GM23338 (cell line): ENCODE measurements around the gene KCNQ5. TPM values are rescaled to one million over a fixed set of nuclear protein-coding genes. Genes with fewer than 3 reads are reported as not detected.

ENCODE experiments used
- ATAC-seq: fragments of 200-7000 bp; cut with Tn5 transposase; 3 replicates; pipeline ENCODE4 v1.9.1; 2020
- DNase-seq: peaks from one replicate; pipeline ENCODE4 v3.0.0-alpha.2; 2015; ENCODE audit warnings: low spot score
- H2AFZ ChIP-seq: fragments of 200-600 bp; sonication (generic); 2 replicates; pipeline ENCODE4 v1.8.0; 2016; ENCODE audit warnings: antibody characterized with exemption, mild to moderate bottlenecking, moderate library complexity
- H3F3A ChIP-seq: fragments of 200-600 bp; sonication (generic); replicated peaks from 2 replicates; pipeline ENCODE4 v1.8.0; 2017; ENCODE audit warnings: antibody characterized with exemption, mixed run types, low read depth
- H3K27ac ChIP-seq: fragments of 200-600 bp; sonication (generic); 2 replicates; pipeline ENCODE4 v1.6.1; 2016; ENCODE audit warnings: low read depth
- H3K27me3 ChIP-seq: fragments of 200-600 bp; sonication (generic); 2 replicates; pipeline ENCODE4 v1.8.0; 2016; ENCODE audit warnings: mild to moderate bottlenecking, mixed run types, moderate library complexity; ENCODE audit not compliant: insufficient read depth
- H3K36me3 ChIP-seq: fragments of 200-600 bp; sonication (generic); 2 replicates; pipeline ENCODE4 v1.8.0; 2016; ENCODE audit warnings: mild to moderate bottlenecking; ENCODE audit not compliant: insufficient read depth
- H3K4me1 ChIP-seq: fragments of 200-600 bp; sonication (generic); 2 replicates; pipeline ENCODE4 v1.8.0; 2016; ENCODE audit warnings: mild to moderate bottlenecking, moderate library complexity; ENCODE audit not compliant: insufficient read depth
- H3K4me2 ChIP-seq: fragments of 200-600 bp; sonication (generic); 2 replicates; pipeline ENCODE4 v1.7.1; 2017; ENCODE audit warnings: mixed run types
- H3K4me3 ChIP-seq: fragments of 200-600 bp; sonication (generic); 2 replicates; pipeline ENCODE4 v1.6.1; 2016; ENCODE audit warnings: mixed run types
- H3K79me2 ChIP-seq: fragments of 200-600 bp; sonication (generic); replicated peaks from 2 replicates; pipeline ENCODE4 v1.8.0; 2017; ENCODE audit warnings: mild to moderate bottlenecking; ENCODE audit not compliant: insufficient read depth
- H3K9me2 ChIP-seq: fragments of 200-600 bp; sonication (generic); 2 replicates; pipeline ENCODE4 v1.8.0; 2017; ENCODE audit not compliant: insufficient read depth
- H4K20me1 ChIP-seq: fragments of 200-600 bp; sonication (generic); replicated peaks from 2 replicates; pipeline ENCODE4 v1.8.0; 2017; ENCODE audit warnings: mild to moderate bottlenecking; ENCODE audit not compliant: insufficient read depth
- H3K27ac Mint-ChIP-seq: 2 replicates; pipeline ENCODE4 v1.8.0; 2020; ENCODE audit warnings: inconsistent platforms, mild to moderate bottlenecking, moderate library complexity, mixed read lengths
- H3K27me3 Mint-ChIP-seq: 3 replicates; pipeline ENCODE4 v1.8.0; 2022; ENCODE audit warnings: low read depth, mild to moderate bottlenecking, moderate library complexity, mixed read lengths, inconsistent platforms; ENCODE audit not compliant: insufficient read depth, poor library complexity
- H3K36me3 Mint-ChIP-seq: 3 replicates; pipeline ENCODE4 v1.8.0; 2021; ENCODE audit warnings: low read depth, mild to moderate bottlenecking, inconsistent platforms, moderate library complexity, mixed read lengths
- H3K4me1 Mint-ChIP-seq: 3 replicates; pipeline ENCODE4 v1.8.0; 2020; ENCODE audit warnings: mild to moderate bottlenecking, inconsistent platforms, mixed read lengths
- H3K4me3 Mint-ChIP-seq: 3 replicates; pipeline ENCODE4 v1.8.0; 2021; ENCODE audit warnings: moderate library complexity, mild to moderate bottlenecking, inconsistent platforms, mixed read lengths
- H3K9me3 Mint-ChIP-seq: 3 replicates; pipeline ENCODE4 v1.8.0; 2020; ENCODE audit warnings: moderate library complexity, mild to moderate bottlenecking, inconsistent platforms, mixed read lengths
- CREB1 ChIP-seq: fragments of 250-450 bp; sonication (Bioruptor Pico); IDR thresholded peaks from 2 replicates; pipeline ENCODE4 v1.5.0; 2020; ENCODE audit warnings: low read depth, mild to moderate bottlenecking, moderate library complexity
- EZH2 ChIP-seq: fragments of 200-600 bp; sonication (generic); IDR thresholded peaks from one replicate; pipeline ENCODE4 v1.8.0; 2017; ENCODE audit warnings: antibody characterized with exemption, mild to moderate bottlenecking, low read depth; ENCODE audit not compliant: unreplicated experiment
- EZH2phosphoT487 ChIP-seq: fragments of 200-600 bp; sonication (generic); IDR thresholded peaks from one replicate; pipeline ENCODE4 v1.8.1; 2018; ENCODE audit warnings: antibody characterized with exemption; ENCODE audit not compliant: unreplicated experiment
- JUNB ChIP-seq: IDR thresholded peaks from one replicate; pipeline ENCODE4 v1.6.1; 2016; ENCODE audit warnings: antibody characterized with exemption; ENCODE audit not compliant: unreplicated experiment
- NANOG ChIP-seq: IDR thresholded peaks from 2 replicates; pipeline ENCODE4 v1.6.1; 2016; ENCODE audit warnings: antibody characterized with exemption, borderline replicate concordance
- POLR2AphosphoS5 ChIP-seq: IDR thresholded peaks from 2 replicates; pipeline ENCODE4 v1.6.1; 2016; ENCODE audit warnings: antibody characterized with exemption, low read depth
- STAT1 ChIP-seq: IDR thresholded peaks from one replicate; pipeline ENCODE4 v1.6.1; 2016; ENCODE audit warnings: antibody characterized with exemption; ENCODE audit not compliant: unreplicated experiment
- ZNF114 ChIP-seq: fragments of 250-450 bp; sonication (Bioruptor Pico); IDR thresholded peaks from 2 replicates; pipeline ENCODE4 v1.5.0; 2020; ENCODE audit warnings: mild to moderate bottlenecking, moderate library complexity
- ZNF331 ChIP-seq: fragments of 250-450 bp; sonication (Bioruptor Pico); IDR thresholded peaks from 2 replicates; pipeline ENCODE4 v1.5.0; 2020; ENCODE audit warnings: low read depth, mild to moderate bottlenecking, moderate library complexity
- polyA plus RNA-seq: library from polyadenylated mRNA; unstranded; fragments of >200 nt; fragmentation: Nextera tagmentation; extraction: Ambion mirVana; gene quantifications from 2 replicates; pipeline ENCODE4 v1.2.1, GENCODE V29; 2016
- total RNA-seq: library from RNA; depleted of rRNA; stranded (reverse); fragments of >200 nt; shearing (Covaris generic); gene quantifications from 2 replicates; pipeline ENCODE4 v1.2.3, GENCODE V29; 2014
- TF ChIP-seq, protein P1 (sequence below): IDR thresholded peaks from 2 replicates; pipeline ENCODE4 v1.6.1; 2016; ENCODE audit warnings: antibody characterized with exemption
- TF ChIP-seq, protein P2 (sequence below): fragments of 250-450 bp; sonication (Bioruptor Pico); IDR thresholded peaks from 2 replicates; pipeline ENCODE4 v1.5.0; 2020; ENCODE audit warnings: mild to moderate bottlenecking, moderate library complexity
- TF ChIP-seq, protein P3 (sequence below): IDR thresholded peaks from one replicate; pipeline ENCODE4 v1.6.1; 2018; ENCODE audit warnings: antibody characterized with exemption; ENCODE audit not compliant: unreplicated experiment
- TF ChIP-seq, protein P4 (sequence below), 2 experiments: fragments of 200-600 bp in 1 of 2; sonication (generic) in 1 of 2; conservative IDR thresholded peaks; 2 replicates each; pipeline versions ENCODE4 v1.5.1 to v1.6.1; 2016 to 2017; ENCODE audit warnings: antibody characterized with exemption in 2 of 2, low read depth in 2 of 2, mild to moderate bottlenecking in 2 of 2, moderate library complexity in 1 of 2

The KCNQ5 gene
- total and polyA plus RNA-seq, 2 experiments from 2014 or later: 0.68 to 0.87 TPM

DNA sequence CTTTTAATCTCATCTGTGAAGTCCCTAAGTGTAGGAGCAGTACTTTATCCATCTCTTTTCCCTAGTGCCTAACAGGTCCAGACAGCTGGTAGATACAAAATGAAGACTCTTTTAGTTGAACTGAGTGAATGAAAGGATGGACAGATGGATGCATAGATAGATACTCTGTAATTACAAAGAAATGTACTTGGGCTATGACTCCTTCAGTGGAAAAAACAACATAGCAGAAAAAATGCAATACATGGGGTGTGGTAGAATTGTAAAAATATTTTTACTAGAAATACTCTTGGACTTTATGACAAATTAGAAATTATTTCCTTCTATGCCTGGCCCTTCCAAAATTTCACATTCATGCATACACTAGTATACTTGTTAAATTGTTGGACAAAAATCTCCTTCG is 29.3 kb downstream of the KCNQ5 start:
- H3K9me2 ChIP-seq: no peaks in the 10 kb centered on the region
- TF ChIP-seq, protein P1, sequence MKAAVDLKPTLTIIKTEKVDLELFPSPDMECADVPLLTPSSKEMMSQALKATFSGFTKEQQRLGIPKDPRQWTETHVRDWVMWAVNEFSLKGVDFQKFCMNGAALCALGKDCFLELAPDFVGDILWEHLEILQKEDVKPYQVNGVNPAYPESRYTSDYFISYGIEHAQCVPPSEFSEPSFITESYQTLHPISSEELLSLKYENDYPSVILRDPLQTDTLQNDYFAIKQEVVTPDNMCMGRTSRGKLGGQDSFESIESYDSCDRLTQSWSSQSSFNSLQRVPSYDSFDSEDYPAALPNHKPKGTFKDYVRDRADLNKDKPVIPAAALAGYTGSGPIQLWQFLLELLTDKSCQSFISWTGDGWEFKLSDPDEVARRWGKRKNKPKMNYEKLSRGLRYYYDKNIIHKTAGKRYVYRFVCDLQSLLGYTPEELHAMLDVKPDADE: no peak
- no peak for TF ChIP-seq ZNF114 (CRISPR knock-in tag)
- no peak for TF ChIP-seq EZH2phosphoT487
- no peak for TF ChIP-seq POLR2AphosphoS5
- TF ChIP-seq STAT1: no peak
- TF ChIP-seq NANOG: no peak
- TF ChIP-seq, protein P2, sequence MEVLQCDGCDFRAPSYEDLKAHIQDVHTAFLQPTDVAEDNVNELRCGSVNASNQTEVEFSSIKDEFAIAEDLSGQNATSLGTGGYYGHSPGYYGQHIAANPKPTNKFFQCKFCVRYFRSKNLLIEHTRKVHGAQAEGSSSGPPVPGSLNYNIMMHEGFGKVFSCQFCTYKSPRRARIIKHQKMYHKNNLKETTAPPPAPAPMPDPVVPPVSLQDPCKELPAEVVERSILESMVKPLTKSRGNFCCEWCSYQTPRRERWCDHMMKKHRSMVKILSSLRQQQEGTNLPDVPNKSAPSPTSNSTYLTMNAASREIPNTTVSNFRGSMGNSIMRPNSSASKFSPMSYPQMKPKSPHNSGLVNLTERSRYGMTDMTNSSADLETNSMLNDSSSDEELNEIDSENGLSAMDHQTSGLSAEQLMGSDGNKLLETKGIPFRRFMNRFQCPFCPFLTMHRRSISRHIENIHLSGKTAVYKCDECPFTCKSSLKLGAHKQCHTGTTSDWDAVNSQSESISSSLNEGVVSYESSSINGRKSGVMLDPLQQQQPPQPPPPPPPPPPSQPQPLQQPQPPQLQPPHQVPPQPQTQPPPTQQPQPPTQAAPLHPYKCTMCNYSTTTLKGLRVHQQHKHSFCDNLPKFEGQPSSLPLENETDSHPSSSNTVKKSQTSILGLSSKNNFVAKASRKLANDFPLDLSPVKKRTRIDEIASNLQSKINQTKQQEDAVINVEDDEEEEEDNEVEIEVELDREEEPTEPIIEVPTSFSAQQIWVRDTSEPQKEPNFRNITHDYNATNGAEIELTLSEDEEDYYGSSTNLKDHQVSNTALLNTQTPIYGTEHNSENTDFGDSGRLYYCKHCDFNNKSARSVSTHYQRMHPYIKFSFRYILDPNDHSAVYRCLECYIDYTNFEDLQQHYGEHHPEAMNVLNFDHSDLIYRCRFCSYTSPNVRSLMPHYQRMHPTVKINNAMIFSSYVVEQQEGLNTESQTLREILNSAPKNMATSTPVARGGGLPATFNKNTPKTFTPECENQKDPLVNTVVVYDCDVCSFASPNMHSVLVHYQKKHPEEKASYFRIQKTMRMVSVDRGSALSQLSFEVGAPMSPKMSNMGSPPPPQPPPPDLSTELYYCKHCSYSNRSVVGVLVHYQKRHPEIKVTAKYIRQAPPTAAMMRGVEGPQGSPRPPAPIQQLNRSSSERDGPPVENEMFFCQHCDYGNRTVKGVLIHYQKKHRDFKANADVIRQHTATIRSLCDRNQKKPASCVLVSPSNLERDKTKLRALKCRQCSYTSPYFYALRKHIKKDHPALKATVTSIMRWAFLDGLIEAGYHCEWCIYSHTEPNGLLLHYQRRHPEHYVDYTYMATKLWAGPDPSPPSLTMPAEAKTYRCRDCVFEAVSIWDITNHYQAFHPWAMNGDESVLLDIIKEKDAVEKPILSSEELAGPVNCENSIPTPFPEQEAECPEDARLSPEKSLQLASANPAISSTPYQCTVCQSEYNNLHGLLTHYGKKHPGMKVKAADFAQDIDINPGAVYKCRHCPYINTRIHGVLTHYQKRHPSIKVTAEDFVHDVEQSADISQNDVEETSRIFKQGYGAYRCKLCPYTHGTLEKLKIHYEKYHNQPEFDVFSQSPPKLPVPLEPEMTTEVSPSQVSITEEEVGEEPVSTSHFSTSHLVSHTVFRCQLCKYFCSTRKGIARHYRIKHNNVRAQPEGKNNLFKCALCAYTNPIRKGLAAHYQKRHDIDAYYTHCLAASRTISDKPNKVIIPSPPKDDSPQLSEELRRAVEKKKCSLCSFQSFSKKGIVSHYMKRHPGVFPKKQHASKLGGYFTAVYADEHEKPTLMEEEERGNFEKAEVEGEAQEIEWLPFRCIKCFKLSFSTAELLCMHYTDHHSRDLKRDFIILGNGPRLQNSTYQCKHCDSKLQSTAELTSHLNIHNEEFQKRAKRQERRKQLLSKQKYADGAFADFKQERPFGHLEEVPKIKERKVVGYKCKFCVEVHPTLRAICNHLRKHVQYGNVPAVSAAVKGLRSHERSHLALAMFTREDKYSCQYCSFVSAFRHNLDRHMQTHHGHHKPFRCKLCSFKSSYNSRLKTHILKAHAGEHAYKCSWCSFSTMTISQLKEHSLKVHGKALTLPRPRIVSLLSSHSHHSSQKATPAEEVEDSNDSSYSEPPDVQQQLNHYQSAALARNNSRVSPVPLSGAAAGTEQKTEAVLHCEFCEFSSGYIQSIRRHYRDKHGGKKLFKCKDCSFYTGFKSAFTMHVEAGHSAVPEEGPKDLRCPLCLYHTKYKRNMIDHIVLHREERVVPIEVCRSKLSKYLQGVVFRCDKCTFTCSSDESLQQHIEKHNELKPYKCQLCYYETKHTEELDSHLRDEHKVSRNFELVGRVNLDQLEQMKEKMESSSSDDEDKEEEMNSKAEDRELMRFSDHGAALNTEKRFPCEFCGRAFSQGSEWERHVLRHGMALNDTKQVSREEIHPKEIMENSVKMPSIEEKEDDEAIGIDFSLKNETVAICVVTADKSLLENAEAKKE (CRISPR knock-in tag): no peak
- TF ChIP-seq CREB1 (CRISPR knock-in tag): no peak
- no peak for TF ChIP-seq ZNF331 (CRISPR knock-in tag)
- TF ChIP-seq JUNB: no peak
- TF ChIP-seq, protein P3, sequence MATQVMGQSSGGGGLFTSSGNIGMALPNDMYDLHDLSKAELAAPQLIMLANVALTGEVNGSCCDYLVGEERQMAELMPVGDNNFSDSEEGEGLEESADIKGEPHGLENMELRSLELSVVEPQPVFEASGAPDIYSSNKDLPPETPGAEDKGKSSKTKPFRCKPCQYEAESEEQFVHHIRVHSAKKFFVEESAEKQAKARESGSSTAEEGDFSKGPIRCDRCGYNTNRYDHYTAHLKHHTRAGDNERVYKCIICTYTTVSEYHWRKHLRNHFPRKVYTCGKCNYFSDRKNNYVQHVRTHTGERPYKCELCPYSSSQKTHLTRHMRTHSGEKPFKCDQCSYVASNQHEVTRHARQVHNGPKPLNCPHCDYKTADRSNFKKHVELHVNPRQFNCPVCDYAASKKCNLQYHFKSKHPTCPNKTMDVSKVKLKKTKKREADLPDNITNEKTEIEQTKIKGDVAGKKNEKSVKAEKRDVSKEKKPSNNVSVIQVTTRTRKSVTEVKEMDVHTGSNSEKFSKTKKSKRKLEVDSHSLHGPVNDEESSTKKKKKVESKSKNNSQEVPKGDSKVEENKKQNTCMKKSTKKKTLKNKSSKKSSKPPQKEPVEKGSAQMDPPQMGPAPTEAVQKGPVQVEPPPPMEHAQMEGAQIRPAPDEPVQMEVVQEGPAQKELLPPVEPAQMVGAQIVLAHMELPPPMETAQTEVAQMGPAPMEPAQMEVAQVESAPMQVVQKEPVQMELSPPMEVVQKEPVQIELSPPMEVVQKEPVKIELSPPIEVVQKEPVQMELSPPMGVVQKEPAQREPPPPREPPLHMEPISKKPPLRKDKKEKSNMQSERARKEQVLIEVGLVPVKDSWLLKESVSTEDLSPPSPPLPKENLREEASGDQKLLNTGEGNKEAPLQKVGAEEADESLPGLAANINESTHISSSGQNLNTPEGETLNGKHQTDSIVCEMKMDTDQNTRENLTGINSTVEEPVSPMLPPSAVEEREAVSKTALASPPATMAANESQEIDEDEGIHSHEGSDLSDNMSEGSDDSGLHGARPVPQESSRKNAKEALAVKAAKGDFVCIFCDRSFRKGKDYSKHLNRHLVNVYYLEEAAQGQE: no peak
- TF ChIP-seq, protein P4, sequence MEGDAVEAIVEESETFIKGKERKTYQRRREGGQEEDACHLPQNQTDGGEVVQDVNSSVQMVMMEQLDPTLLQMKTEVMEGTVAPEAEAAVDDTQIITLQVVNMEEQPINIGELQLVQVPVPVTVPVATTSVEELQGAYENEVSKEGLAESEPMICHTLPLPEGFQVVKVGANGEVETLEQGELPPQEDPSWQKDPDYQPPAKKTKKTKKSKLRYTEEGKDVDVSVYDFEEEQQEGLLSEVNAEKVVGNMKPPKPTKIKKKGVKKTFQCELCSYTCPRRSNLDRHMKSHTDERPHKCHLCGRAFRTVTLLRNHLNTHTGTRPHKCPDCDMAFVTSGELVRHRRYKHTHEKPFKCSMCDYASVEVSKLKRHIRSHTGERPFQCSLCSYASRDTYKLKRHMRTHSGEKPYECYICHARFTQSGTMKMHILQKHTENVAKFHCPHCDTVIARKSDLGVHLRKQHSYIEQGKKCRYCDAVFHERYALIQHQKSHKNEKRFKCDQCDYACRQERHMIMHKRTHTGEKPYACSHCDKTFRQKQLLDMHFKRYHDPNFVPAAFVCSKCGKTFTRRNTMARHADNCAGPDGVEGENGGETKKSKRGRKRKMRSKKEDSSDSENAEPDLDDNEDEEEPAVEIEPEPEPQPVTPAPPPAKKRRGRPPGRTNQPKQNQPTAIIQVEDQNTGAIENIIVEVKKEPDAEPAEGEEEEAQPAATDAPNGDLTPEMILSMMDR (conservative IDR thresholded peaks at IDR 0.05; ENCODE audit: low read depth in 2 of 2): no peak
- TF ChIP-seq EZH2: no peak
- peaks cover 20% of the 10 kb centered on the region; the same call in 2 of the 3 replicates for H3K4me1 Mint-ChIP-seq
- H3K36me3 Mint-ChIP-seq: no peaks in the 10 kb centered on the region
- H4K20me1 ChIP-seq: no peaks in the 10 kb centered on the region
- H3K27me3 Mint-ChIP-seq: peaks cover 2% of the 10 kb centered on the region
- H3K4me3 ChIP-seq: no peak overlapping the region
- H3K9me3 Mint-ChIP-seq: no peaks in the 10 kb centered on the region
- H3K79me2 ChIP-seq: no peaks in the 10 kb centered on the region
- no peak overlapping the region for H3K27ac ChIP-seq
- DNase-seq (no peak), ATAC-seq (no peak)
- H3K36me3 ChIP-seq: no peaks in the 10 kb centered on the region
- H3K4me1 ChIP-seq: peaks cover 7% of the 10 kb centered on the region; the same call in 1 of the 2 replicates
- H3F3A ChIP-seq: no peaks in the 10 kb centered on the region
- no peak overlapping the region for H3K4me3 Mint-ChIP-seq
- no peaks in the 10 kb centered on the region for H3K27me3 ChIP-seq
- no peak overlapping the region for H3K4me2 ChIP-seq
- H3K27ac Mint-ChIP-seq: no peak overlapping the region
- H2AFZ ChIP-seq: no peak overlapping the region
